Measurements from ENCODE around the gene NTRK3. TPM values are rescaled to one million over a fixed set of nuclear protein-coding genes. Genes with fewer than 3 reads are reported as not detected.

Gene NTRK3
- total RNA-seq, 1 experiment from 2014 or later = not detected

- CTCF ChIA-PET = no interaction called here
These were observed 253.8 kb downstream of the NTRK3 start for GRCh38 chr15:88002706-88003105.

GRCh38 chr15:87998630-87999029, 257.9 kb downstream of the NTRK3 start:
- no TSS peak for BruUV-seq (replicated peaks)
- DNase-seq = no peak
- CTCF ChIA-PET = no interaction called here

More at GRCh38 chr15:88002706-88003105, 253.8 kb downstream of the NTRK3 start:
- no peak for DNase-seq
- Mint-ChIP-seq H3K27ac (ENCODE audit: unreplicated experiment) (no peak overlapping the region), H3K4me3 (ENCODE audit: low read depth, unreplicated experiment) (no peak overlapping the region), H3K27me3 (ENCODE audit: unreplicated experiment) (no peaks in the 10 kb centered on the region), H3K4me1 (ENCODE audit: low read depth, unreplicated experiment) (no peaks in the 10 kb centered on the region), H3K9me3 (ENCODE audit: low read depth, unreplicated experiment) (peaks cover 13% of the 10 kb centered on the region), H3K36me3 (ENCODE audit: insufficient read depth, unreplicated experiment) (no peaks in the 10 kb centered on the region)
- no TSS peak for BruUV-seq (replicated peaks)
- intact Hi-C loops (cut with micrococcal nuclease; ENCODE audit: unreplicated experiment) = no loop called here
- TF ChIP-seq CTCF (IDR thresholded peaks at IDR 0.05; ENCODE audit: unreplicated experiment) = no peak

GRCh38 chr15:87986776-87987175, 269.8 kb downstream of the NTRK3 start:
- CTCF ChIA-PET = no interaction called here
- intact Hi-C loops (cut with micrococcal nuclease; ENCODE audit: unreplicated experiment) = no loop called here

More at GRCh38 chr15:87998630-87999029, 257.9 kb downstream of the NTRK3 start:
- H3K4me1 Mint-ChIP-seq (ENCODE audit: low read depth, unreplicated experiment) = no peaks in the 10 kb centered on the region
- H3K9me3 Mint-ChIP-seq (ENCODE audit: low read depth, unreplicated experiment) = no peaks in the 10 kb centered on the region
- TF ChIP-seq CTCF (IDR thresholded peaks at IDR 0.05; ENCODE audit: unreplicated experiment) = no peak
- H3K36me3 Mint-ChIP-seq (ENCODE audit: insufficient read depth, unreplicated experiment) = no peaks in the 10 kb centered on the region
- H3K27me3 Mint-ChIP-seq (ENCODE audit: unreplicated experiment) = no peaks in the 10 kb centered on the region
- H3K4me3 Mint-ChIP-seq (ENCODE audit: low read depth, unreplicated experiment) = no peak overlapping the region
- intact Hi-C loops (cut with micrococcal nuclease; ENCODE audit: unreplicated experiment) = no loop called here
- no peak overlapping the region for H3K27ac Mint-ChIP-seq (ENCODE audit: unreplicated experiment)

GRCh38 chr15:87985451-87985850, 271.1 kb downstream of the NTRK3 start:
- H3K36me3 Mint-ChIP-seq (ENCODE audit: insufficient read depth, unreplicated experiment) = no peaks in the 10 kb centered on the region
- no peaks in the 10 kb centered on the region for H3K4me1 Mint-ChIP-seq (ENCODE audit: low read depth, unreplicated experiment)
- H3K27ac Mint-ChIP-seq (ENCODE audit: unreplicated experiment) = no peak overlapping the region
- no peak overlapping the region for H3K4me3 Mint-ChIP-seq (ENCODE audit: low read depth, unreplicated experiment)
- CTCF ChIA-PET = no interaction called here
- peaks cover 2% of the 10 kb centered on the region for H3K9me3 Mint-ChIP-seq (ENCODE audit: low read depth, unreplicated experiment)
- DNase-seq = no peak
- no TSS peak for BruUV-seq (replicated peaks)
- intact Hi-C loops (cut with micrococcal nuclease; ENCODE audit: unreplicated experiment) = no loop called here
- no peaks in the 10 kb centered on the region for H3K27me3 Mint-ChIP-seq (ENCODE audit: unreplicated experiment)
- no peak for TF ChIP-seq CTCF (IDR thresholded peaks at IDR 0.05; ENCODE audit: unreplicated experiment)

More at GRCh38 chr15:87986776-87987175, 269.8 kb downstream of the NTRK3 start:
- peaks cover 2% of the 10 kb centered on the region for H3K9me3 Mint-ChIP-seq (ENCODE audit: low read depth, unreplicated experiment)
- no TSS peak for BruUV-seq (replicated peaks)
- H3K27me3 Mint-ChIP-seq (ENCODE audit: unreplicated experiment) = no peaks in the 10 kb centered on the region
- no peak overlapping the region for H3K27ac Mint-ChIP-seq (ENCODE audit: unreplicated experiment)
- no peak for DNase-seq
- no peak overlapping the region for H3K4me3 Mint-ChIP-seq (ENCODE audit: low read depth, unreplicated experiment)
- no peaks in the 10 kb centered on the region for H3K36me3 Mint-ChIP-seq (ENCODE audit: insufficient read depth, unreplicated experiment)
- no peak for TF ChIP-seq CTCF (IDR thresholded peaks at IDR 0.05; ENCODE audit: unreplicated experiment)
- H3K4me1 Mint-ChIP-seq (ENCODE audit: low read depth, unreplicated experiment) = no peaks in the 10 kb centered on the region
